K562 (cell line): Measurements from ENCODE around the gene DHDDS. TPM values are rescaled to one million over a fixed set of nuclear protein-coding genes. Genes with fewer than 3 reads are reported as not detected.

ENCODE experiments used
- ETV1 ChIP-seq: fragments of 450-650 bp; conservative IDR thresholded peaks from 2 replicates; pipeline ENCODE4 v1.6.1; 2016; ENCODE audit warnings: missing genetic modification characterization, control low read depth, low read depth, missing compliant biosample characterization
- FOSL1 ChIP-seq: fragments of 200-800 bp; sonication (Bioruptor generic); conservative IDR thresholded peaks from 2 replicates; pipeline ENCODE4 v1.6.1; 2016; ENCODE audit warnings: missing genetic modification characterization, missing compliant biosample characterization
- JUND ChIP-seq, 2 experiments: IDR thresholded peaks; 2 replicates in 1 of 2; 3 replicates in 1 of 2; pipeline ENCODE4 v1.6.1; 2011; ENCODE audit warnings: borderline replicate concordance in 2 of 2, low read depth in 2 of 2, low read length in 2 of 2, improper control_type of control experiment in 1 of 2, missing biosample characterization in 1 of 2, missing genetic modification characterization in 1 of 2, missing genetic modification reagents in 1 of 2
- KDM5B ChIP-seq: fragments of 200-600 bp; sonication (generic); IDR thresholded peaks from 2 replicates; pipeline ENCODE4 v1.6.1; 2012; ENCODE audit warnings: low read depth, mild to moderate bottlenecking, moderate library complexity, low read length, control low read depth, inconsistent platforms; ENCODE audit not compliant: insufficient replicate concordance
- MAFF ChIP-seq: IDR thresholded peaks from 2 replicates; pipeline ENCODE4 v1.6.1; 2012; ENCODE audit warnings: low read length, improper control_type of control experiment
- NR2F6 ChIP-seq: fragments of 450-650 bp; formaldehyde crosslinking; IDR thresholded peaks from 2 replicates; pipeline ENCODE4 v1.4.0; 2020; ENCODE audit warnings: mild to moderate bottlenecking
- PHB ChIP-seq: fragments of 250-450 bp; sonication (Bioruptor Pico); IDR thresholded peaks from 2 replicates; pipeline ENCODE4 v1.5.0; 2021
- RAD51 ChIP-seq: fragments of 450-650 bp; IDR thresholded peaks from 2 replicates; pipeline ENCODE4 v1.7.1; 2016; ENCODE audit warnings: low read depth, mild to moderate bottlenecking, borderline replicate concordance
- RBFOX2 ChIP-seq: fragments of 200-400 bp; formaldehyde crosslinking; IDR thresholded peaks from 2 replicates; pipeline ENCODE4 v1.6.1; 2017; ENCODE audit warnings: low read depth, mild to moderate bottlenecking, low read length, moderate library complexity
- RCOR1 ChIP-seq, 2 experiments: IDR thresholded peaks; 2 replicates each; pipeline ENCODE4 v1.6.1; 2012; ENCODE audit warnings: low read depth in 2 of 2, low read length in 2 of 2, borderline replicate concordance in 1 of 2, improper control_type of control experiment in 1 of 2
- SP1 ChIP-seq: sonication (generic); formaldehyde crosslinking; IDR thresholded peaks from 2 replicates; pipeline ENCODE4 v1.8.1; 2022; ENCODE audit warnings: mild to moderate bottlenecking, missing genetic modification reagents
- SREBF2 ChIP-seq: sonication (generic); formaldehyde crosslinking; IDR thresholded peaks from 2 replicates; pipeline ENCODE4 v1.4.0; 2020; ENCODE audit warnings: mild to moderate bottlenecking, missing genetic modification reagents
- THRAP3 ChIP-seq: fragments of 450-650 bp; IDR thresholded peaks from 2 replicates; pipeline ENCODE4 v1.6.1; 2016; ENCODE audit warnings: mild to moderate bottlenecking, inconsistent platforms, borderline replicate concordance
- ZFP30 ChIP-seq: fragments of 250-450 bp; sonication (Bioruptor Pico); IDR thresholded peaks from 2 replicates; pipeline ENCODE4 v1.8.0; 2022; ENCODE audit warnings: moderate library complexity, mild to moderate bottlenecking, inconsistent platforms, borderline replicate concordance
- ZFP36 ChIP-seq: fragments of 150-350 bp; IDR thresholded peaks from 2 replicates; pipeline ENCODE4 v1.6.1; 2018; ENCODE audit warnings: low read length, low read depth; ENCODE audit not compliant: partially characterized antibody
- ZNF133 ChIP-seq: fragments of 250-450 bp; sonication (Bioruptor Pico); IDR thresholded peaks from 2 replicates; pipeline ENCODE4 v1.4.0; 2020; ENCODE audit warnings: mild to moderate bottlenecking
- ZNF311 ChIP-seq: fragments of 250-450 bp; sonication (Bioruptor Pico); IDR thresholded peaks from 2 replicates; pipeline ENCODE4 v1.4.0; 2020; ENCODE audit warnings: mild to moderate bottlenecking, moderate library complexity
- ZNF699 ChIP-seq: fragments of 250-450 bp; sonication (Bioruptor Pico); IDR thresholded peaks from 2 replicates; pipeline ENCODE4 v1.8.0; 2021; ENCODE audit warnings: mild to moderate bottlenecking, moderate library complexity; ENCODE audit not compliant: insufficient replicate concordance
- ZNF77 ChIP-seq: fragments of 250-450 bp; sonication (Bioruptor Pico); IDR thresholded peaks from 2 replicates; pipeline ENCODE4 v1.5.0; 2020
- polyA plus RNA-seq, 8 experiments: library from polyadenylated mRNA; depleted of rRNA in 4 of 8; stranded (reverse) in 5 of 8; unstranded in 3 of 8; fragments of >200 nt; fragmentation: Nextera tagmentation in 2 of 8; fragmentation: Illumina TruSeq in 1 of 8; extraction: Ambion mirVana in 2 of 8; extraction: Trizol in 1 of 8; gene quantifications; 2 replicates each; pipeline versions ENCODE4 v1.2.1 to v1.2.3, GENCODE V29; 2011 to 2014; ENCODE audit warnings: inconsistent platforms in 1 of 8, missing spikeins in 1 of 8
- total RNA-seq, 7 experiments: library from RNA; depleted of rRNA in 6 of 7; stranded (reverse); fragments of >200 nt in 6 of 7; fragmentation: Illumina TruSeq in 2 of 7; extraction: Trizol in 2 of 7; gene quantifications; 2 replicates each; pipeline versions ENCODE4 v1.2.1 to v1.2.3, GENCODE V29; 2011 to 2021; ENCODE audit warnings: low replicate concordance in 1 of 7
- TF ChIP-seq, protein P1 (sequence below): fragments of 250-450 bp; sonication (Bioruptor Pico); IDR thresholded peaks from 2 replicates; pipeline ENCODE4 v1.5.0; 2022; ENCODE audit warnings: mild to moderate bottlenecking
- TF ChIP-seq, protein P2 (sequence below): fragments of 450-650 bp; formaldehyde crosslinking; IDR thresholded peaks from 2 replicates; pipeline ENCODE4 v1.4.0; 2022; ENCODE audit warnings: missing genetic modification characterization
- TF ChIP-seq, protein P3 (sequence below): fragments of 250-450 bp; sonication (Bioruptor Pico); IDR thresholded peaks from 2 replicates; pipeline ENCODE4 v1.5.0; 2021
- TF ChIP-seq, protein P4 (sequence below): sonication (generic); formaldehyde crosslinking; IDR thresholded peaks from 2 replicates; pipeline ENCODE4 v1.8.0; 2022; ENCODE audit warnings: mild to moderate bottlenecking, missing genetic modification reagents, borderline replicate concordance

The DHDDS gene
- total and polyA plus RNA-seq, 9 of the 15 experiments (the other 6 are each of a cell fraction or from before 2014, with no cell fraction given): 33.3 to 55.0 (median 44.3) TPM

DNA sequence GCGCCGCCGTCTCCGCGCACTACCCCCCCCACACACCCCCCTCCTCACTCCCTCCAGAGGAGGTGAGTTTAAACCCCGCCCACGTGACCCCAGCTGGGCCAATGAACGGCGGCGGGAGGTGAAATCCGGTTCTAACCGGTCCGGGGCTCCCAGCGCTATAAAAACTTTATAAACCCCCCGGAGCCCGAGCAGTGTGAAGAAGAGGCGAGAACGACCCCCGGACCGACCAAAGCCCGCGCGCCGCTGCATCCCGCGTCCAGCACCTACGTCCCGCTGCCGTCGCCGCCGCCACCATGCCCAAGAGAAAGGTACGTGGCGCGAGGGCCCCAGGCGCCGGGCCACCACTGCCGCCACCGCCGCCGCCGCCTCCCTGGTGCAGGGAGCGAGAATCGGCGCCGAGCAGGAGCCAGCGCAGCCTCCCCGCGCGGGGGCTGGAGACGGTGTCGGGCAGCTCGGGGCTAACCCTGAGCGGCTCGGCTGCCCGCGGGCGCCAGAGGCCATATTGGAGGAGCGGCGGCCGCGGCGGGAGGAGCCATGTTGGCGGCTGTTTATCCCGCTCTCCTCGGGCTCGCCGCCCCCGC, 40.3 kb downstream of the DHDDS start, which contains the start of gene HMGN2 (continued):
- TF ChIP-seq, protein P1, sequence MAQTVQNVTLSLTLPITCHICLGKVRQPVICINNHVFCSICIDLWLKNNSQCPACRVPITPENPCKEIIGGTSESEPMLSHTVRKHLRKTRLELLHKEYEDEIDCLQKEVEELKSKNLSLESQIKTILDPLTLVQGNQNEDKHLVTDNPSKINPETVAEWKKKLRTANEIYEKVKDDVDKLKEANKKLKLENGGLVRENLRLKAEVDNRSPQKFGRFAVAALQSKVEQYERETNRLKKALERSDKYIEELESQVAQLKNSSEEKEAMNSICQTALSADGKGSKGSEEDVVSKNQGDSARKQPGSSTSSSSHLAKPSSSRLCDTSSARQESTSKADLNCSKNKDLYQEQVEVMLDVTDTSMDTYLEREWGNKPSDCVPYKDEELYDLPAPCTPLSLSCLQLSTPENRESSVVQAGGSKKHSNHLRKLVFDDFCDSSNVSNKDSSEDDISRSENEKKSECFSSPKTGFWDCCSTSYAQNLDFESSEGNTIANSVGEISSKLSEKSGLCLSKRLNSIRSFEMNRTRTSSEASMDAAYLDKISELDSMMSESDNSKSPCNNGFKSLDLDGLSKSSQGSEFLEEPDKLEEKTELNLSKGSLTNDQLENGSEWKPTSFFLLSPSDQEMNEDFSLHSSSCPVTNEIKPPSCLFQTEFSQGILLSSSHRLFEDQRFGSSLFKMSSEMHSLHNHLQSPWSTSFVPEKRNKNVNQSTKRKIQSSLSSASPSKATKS (CRISPR knock-in tag): no peak; the same call in 1 of the 2 replicates
- no peak; the same call in 1 of the 2 replicates for TF ChIP-seq PHB (CRISPR knock-in tag)
- TF ChIP-seq, protein P2, sequence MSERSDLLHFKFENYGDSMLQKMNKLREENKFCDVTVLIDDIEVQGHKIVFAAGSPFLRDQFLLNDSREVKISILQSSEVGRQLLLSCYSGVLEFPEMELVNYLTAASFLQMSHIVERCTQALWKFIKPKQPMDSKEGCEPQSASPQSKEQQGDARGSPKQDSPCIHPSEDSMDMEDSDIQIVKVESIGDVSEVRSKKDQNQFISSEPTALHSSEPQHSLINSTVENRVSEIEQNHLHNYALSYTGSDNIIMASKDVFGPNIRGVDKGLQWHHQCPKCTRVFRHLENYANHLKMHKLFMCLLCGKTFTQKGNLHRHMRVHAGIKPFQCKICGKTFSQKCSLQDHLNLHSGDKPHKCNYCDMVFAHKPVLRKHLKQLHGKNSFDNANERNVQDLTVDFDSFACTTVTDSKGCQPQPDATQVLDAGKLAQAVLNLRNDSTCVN (CRISPR knock-in tag): no peak
- TF ChIP-seq, protein P3, sequence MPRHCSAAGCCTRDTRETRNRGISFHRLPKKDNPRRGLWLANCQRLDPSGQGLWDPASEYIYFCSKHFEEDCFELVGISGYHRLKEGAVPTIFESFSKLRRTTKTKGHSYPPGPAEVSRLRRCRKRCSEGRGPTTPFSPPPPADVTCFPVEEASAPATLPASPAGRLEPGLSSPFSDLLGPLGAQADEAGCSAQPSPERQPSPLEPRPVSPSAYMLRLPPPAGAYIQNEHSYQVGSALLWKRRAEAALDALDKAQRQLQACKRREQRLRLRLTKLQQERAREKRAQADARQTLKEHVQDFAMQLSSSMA (CRISPR knock-in tag): peak; percentile 61; the same call in 1 of the 2 replicates
- TF ChIP-seq RAD51: peak; percentile 93
- TF ChIP-seq SREBF2 (CRISPR knock-in tag): no peak
- TF ChIP-seq RBFOX2: peak; percentile 94
- TF ChIP-seq, protein P4, sequence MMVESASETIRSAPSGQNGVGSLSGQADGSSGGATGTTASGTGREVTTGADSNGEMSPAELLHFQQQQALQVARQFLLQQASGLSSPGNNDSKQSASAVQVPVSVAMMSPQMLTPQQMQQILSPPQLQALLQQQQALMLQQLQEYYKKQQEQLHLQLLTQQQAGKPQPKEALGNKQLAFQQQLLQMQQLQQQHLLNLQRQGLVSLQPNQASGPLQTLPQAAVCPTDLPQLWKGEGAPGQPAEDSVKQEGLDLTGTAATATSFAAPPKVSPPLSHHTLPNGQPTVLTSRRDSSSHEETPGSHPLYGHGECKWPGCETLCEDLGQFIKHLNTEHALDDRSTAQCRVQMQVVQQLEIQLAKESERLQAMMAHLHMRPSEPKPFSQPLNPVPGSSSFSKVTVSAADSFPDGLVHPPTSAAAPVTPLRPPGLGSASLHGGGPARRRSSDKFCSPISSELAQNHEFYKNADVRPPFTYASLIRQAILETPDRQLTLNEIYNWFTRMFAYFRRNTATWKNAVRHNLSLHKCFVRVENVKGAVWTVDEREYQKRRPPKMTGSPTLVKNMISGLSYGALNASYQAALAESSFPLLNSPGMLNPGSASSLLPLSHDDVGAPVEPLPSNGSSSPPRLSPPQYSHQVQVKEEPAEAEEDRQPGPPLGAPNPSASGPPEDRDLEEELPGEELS (CRISPR knock-in tag): no peak; the same call in 1 of the 2 replicates
- TF ChIP-seq JUND (IDR thresholded peaks at IDR 0.05; ENCODE audit: borderline replicate concordance, low read depth, low read length): peak; percentile 41; the same call in 1 of the 2 replicates
- no peak; the same call in 2 of the 3 replicates for TF ChIP-seq JUND (tag; IDR thresholded peaks at IDR 0.05; ENCODE audit: borderline replicate concordance, low read depth, low read length)
- no peak for TF ChIP-seq ZNF699 (CRISPR knock-in tag)
- TF ChIP-seq THRAP3: no peak
- no peak for TF ChIP-seq FOSL1 (tag)
- no peak for TF ChIP-seq ZNF311
- TF ChIP-seq ZFP36: no peak
- no peak for TF ChIP-seq ETV1 (tag)
- no peak for TF ChIP-seq SP1
- peak; percentile 57 for TF ChIP-seq KDM5B
- no peak for TF ChIP-seq ZFP30
- no peak for TF ChIP-seq MAFF
- peak; percentile 68; the same call in 1 of the 2 replicates for TF ChIP-seq NR2F6 (CRISPR knock-in tag)
- no peak for TF ChIP-seq ZNF77 (CRISPR knock-in tag)
- no peak; a peak in 1 of 4 replicates for TF ChIP-seq RCOR1 (IDR thresholded peaks at IDR 0.05; ENCODE audit: borderline replicate concordance in 1 of 2, low read depth in 2 of 2, low read length in 2 of 2)
- no peak for TF ChIP-seq ZNF133
